ENCODE measurements around the gene NLE1. TPM values are rescaled to one million over a fixed set of nuclear protein-coding genes. Genes with fewer than 3 reads are reported as not detected.

Gene NLE1
- total RNA-seq, 1 donor from 2014 or later = 4.2 TPM

DNA sequence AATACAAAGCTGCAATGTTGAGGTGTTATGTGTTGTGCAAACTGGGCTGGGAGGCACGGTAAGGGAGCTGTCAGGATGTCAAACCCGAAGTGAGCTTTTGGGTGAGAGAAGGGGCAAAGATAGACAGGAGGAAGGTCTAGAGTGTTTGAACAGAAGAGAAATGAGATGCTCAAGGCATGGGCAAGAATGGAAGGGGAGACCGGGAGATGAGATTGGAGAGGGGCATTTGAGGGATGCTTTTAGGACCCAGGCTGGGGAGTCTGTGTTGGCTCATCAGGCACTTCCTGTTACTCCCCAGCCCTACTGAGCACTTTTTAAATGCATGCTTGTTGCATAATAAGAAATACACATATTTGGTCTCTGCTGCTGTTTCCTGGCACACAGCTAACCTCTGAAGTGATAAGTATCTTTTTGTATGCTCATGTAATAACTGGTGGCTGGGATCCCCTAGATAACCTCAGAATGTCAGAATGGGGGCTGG, 19.2 kb upstream of the NLE1 start:
- H3K27ac ChIP-seq (replicated peaks) = no peak overlapping the region
- no peaks in the 10 kb centered on the region for H3K9me3 ChIP-seq (replicated peaks)
- no peak overlapping the region for H3K4me3 ChIP-seq
- TF ChIP-seq, protein P1, sequence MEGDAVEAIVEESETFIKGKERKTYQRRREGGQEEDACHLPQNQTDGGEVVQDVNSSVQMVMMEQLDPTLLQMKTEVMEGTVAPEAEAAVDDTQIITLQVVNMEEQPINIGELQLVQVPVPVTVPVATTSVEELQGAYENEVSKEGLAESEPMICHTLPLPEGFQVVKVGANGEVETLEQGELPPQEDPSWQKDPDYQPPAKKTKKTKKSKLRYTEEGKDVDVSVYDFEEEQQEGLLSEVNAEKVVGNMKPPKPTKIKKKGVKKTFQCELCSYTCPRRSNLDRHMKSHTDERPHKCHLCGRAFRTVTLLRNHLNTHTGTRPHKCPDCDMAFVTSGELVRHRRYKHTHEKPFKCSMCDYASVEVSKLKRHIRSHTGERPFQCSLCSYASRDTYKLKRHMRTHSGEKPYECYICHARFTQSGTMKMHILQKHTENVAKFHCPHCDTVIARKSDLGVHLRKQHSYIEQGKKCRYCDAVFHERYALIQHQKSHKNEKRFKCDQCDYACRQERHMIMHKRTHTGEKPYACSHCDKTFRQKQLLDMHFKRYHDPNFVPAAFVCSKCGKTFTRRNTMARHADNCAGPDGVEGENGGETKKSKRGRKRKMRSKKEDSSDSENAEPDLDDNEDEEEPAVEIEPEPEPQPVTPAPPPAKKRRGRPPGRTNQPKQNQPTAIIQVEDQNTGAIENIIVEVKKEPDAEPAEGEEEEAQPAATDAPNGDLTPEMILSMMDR (IDR thresholded peaks at IDR 0.05; ENCODE audit: borderline replicate concordance) = no peak
- H3K4me1 ChIP-seq = no peaks in the 10 kb centered on the region
- intact Hi-C loops (cut with micrococcal nuclease) = no loop called here
- no peaks in the 10 kb centered on the region for H3K27me3 ChIP-seq (ENCODE audit: low read depth)
- DNase-seq = no peak
- peaks cover 67% of the 10 kb centered on the region for H3K36me3 ChIP-seq

DNA sequence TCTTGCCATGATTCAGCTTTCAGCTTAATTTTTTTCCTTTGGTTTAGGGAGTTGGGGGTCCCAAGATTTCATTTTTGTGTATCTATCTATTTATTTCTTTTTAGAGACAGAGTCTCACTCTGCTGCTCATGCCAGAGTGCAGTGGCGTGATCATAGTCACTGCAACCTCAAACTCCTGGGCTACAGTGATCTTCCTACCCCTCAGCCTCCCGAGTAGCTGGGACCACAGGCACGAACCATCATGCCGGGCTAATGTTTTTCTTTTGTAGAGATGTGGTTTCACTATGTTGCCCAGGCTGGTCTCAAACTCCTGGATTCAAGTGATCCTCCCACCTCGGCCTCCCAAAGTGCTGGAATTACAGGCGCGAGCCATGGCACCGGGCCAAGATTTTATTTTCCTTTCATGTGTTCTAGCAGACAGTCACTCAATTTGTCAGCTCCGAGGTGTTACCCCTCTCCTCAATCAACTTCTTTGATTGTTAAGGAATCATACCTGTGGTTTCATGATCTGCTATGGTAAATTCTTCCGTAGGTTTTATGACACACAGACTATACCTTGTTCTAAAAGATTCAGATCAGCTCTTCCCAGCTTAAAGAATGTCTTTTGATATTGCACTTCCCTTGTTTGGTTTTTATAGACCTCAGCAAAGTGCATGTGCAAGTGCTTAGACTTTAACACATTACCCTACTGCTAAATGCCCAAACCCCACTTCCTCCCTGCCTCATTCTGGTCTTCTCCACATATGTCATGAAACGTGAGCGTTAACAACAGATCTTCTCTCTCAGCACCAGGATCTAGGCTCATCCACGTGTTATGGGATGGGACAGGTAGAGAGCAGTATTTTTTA, 18.5 kb upstream of the NLE1 start:
- Histone ChIP-seq H3K36me3 (peaks cover 68% of the 10 kb centered on the region), H3K27ac (replicated peaks) (no peak overlapping the region), H3K9me3 (replicated peaks) (no peaks in the 10 kb centered on the region), H3K4me1 (no peaks in the 10 kb centered on the region), H3K27me3 (ENCODE audit: low read depth) (no peaks in the 10 kb centered on the region), H3K4me3 (no peak overlapping the region)
- DNase-seq = no peak
- intact Hi-C loops (cut with micrococcal nuclease) = no loop called here
- TF ChIP-seq, protein P1 (IDR thresholded peaks at IDR 0.05; ENCODE audit: borderline replicate concordance) = no peak

DNA sequence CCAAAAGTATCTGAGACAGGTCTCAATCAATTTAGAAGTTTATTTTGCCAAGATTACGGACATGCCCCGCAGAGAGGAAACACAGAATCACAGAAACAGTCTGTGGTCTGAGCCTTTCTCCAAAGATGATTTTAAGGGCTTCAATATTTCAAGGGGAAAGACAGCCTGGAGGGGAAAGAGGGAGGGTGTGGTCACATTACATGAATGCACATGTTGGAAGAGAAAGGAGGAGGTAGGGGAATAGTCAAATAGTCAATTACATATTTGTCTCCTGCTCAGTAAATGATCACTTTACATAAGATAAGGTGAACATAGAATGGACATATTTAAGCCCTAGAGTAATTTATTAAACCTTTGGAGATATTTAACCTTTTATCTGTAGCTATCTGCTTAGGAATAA, 17.8 kb upstream of the NLE1 start:
- intact Hi-C loops (cut with micrococcal nuclease) = no loop called here
- H3K36me3 ChIP-seq = peaks cover 68% of the 10 kb centered on the region
- no peaks in the 10 kb centered on the region for H3K27me3 ChIP-seq (ENCODE audit: low read depth)
- H3K9me3 ChIP-seq (replicated peaks) = no peaks in the 10 kb centered on the region
- no peak overlapping the region for H3K27ac ChIP-seq (replicated peaks)
- H3K4me1 ChIP-seq = no peaks in the 10 kb centered on the region
- no peak overlapping the region for H3K4me3 ChIP-seq
- TF ChIP-seq, protein P1 (IDR thresholded peaks at IDR 0.05; ENCODE audit: borderline replicate concordance) = no peak
- no peak for DNase-seq

DNA sequence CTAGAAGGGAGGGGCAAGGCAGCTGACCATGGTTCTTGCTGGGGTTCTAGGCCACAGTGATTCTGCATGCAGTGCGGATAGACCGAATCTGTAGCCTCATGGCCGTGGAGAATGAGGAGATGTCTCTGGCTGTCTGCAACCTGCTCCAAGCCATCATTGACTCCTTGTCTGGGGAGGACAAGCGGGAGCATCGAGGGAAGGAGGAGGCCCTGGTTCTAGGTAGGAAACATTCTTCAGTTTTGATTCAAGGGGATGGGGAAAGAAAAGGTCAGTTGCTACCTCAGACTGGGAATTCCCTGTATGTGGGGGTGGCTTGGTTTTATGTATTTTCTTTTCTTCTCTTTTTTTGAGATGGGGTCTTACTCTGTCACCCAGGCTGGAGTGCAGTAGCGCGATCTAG, 13.1 kb upstream of the NLE1 start:
- TF ChIP-seq, protein P1 (IDR thresholded peaks at IDR 0.05; ENCODE audit: borderline replicate concordance) = no peak
- no peaks in the 10 kb centered on the region for H3K9me3 ChIP-seq (replicated peaks)
- DNase-seq = no peak
- H3K4me1 ChIP-seq = peaks cover 21% of the 10 kb centered on the region
- no peaks in the 10 kb centered on the region for H3K27me3 ChIP-seq (ENCODE audit: low read depth)
- no peak overlapping the region for H3K4me3 ChIP-seq
- H3K27ac ChIP-seq (replicated peaks) = no peak overlapping the region
- peaks cover 59% of the 10 kb centered on the region for H3K36me3 ChIP-seq
- intact Hi-C loops (cut with micrococcal nuclease) = no loop called here

DNA sequence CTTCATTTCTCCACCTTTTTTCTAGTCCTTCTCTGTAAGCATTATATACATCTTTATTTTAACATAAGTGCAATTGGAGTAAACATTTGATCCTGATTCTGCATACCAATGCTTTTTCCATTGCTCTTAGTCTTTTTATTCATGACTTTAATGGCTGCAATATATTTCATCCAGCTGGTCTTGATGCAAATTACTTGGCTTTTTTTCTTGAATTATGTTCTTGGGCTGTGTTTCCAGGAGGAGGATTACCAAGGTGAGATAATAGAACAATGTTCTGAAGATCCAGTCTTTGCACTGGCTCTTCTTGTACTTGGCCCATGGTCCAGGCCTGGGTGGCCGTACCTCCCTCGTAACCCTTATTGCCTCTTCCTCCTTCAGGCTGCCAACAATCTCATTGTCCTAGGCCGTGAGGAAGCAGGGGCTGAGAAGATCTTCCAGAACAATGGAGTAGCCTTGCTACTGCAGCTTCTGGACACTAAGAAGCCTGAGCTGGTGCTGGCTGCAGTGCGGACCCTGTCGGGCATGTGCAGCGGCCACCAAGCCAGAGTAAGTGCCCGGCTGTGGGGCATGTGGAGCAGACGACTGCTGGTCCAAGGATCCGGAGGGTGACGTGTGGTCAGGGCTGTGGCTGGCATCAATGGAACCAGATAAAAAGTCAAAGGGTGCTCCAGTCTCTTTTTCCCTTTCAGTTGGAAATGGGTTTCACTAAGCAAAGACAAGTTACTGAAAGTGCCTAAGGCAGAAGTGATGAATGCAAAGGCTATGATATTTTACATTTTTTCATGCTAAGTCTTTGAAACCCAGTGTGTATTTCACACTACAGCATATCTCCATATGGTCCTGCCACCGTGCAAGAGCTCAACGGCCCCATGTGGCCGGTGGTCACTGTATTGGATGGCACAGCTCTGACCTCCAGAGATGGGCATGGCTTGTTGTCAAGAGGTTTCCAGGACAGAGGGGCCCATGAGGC, 12.4 kb upstream of the NLE1 start:
- Histone ChIP-seq H3K27me3 (ENCODE audit: low read depth) (no peaks in the 10 kb centered on the region), H3K9me3 (replicated peaks) (no peaks in the 10 kb centered on the region), H3K27ac (replicated peaks) (no peak overlapping the region), H3K4me1 (peaks cover 29% of the 10 kb centered on the region), H3K36me3 (peaks cover 52% of the 10 kb centered on the region), H3K4me3 (no peak overlapping the region)
- intact Hi-C loops (cut with micrococcal nuclease) = no loop called here
- TF ChIP-seq, protein P1 (IDR thresholded peaks at IDR 0.05; ENCODE audit: borderline replicate concordance) = no peak
- no peak for DNase-seq
